Measurements from ENCODE around the gene CRIM1.

The CRIM1 gene

DNA sequence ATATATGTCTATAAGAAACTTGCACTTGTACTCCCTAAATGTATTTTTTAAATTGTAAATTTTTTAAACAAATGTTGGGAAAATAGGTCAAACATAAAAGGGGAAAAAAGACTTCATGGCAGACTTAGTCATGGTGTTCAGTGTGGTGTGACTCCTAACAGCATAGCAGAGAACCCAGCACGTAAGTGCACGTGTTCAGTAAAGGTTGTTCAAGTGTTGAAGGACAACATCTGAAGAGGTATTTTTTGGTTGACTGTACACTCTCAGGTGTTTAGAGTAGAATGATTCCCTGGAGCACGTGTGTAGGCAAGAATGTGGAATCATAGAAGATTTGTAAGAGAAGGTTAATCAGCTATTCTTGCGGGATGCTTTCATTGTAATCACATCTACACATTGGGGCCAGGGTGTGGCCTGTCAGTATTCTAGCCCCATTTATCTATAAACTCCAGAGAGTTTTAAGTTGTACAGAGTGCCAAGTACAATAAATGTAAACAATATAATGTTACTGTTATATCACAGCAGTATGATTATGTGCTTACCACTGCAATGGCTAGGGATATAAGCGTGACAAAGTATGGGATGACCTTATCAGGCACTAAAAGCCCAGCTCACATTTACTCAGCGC, 106.8 kb downstream of the CRIM1 start:
- no peak for DNase-seq

DNA sequence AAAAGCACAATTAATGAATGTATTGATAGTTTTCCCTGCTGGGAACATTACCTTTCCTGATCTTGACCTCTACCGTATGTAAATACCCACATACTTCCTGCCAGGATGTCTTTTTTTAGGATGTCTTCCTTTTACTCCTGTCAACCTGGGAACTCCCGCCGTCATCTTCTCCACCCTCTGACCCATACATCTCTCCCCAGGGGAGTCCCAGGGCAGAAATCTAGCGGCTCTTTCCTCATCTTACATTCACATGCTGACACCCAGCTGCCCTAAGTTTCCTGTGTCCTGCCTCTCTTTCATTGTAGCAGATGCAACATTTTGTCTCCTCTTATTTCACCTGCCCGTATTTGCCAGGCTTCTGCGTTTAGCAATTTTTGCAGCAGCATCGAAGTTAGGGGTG, 107.8 kb downstream of the CRIM1 start:
- DNase-seq, result no peak

DNA sequence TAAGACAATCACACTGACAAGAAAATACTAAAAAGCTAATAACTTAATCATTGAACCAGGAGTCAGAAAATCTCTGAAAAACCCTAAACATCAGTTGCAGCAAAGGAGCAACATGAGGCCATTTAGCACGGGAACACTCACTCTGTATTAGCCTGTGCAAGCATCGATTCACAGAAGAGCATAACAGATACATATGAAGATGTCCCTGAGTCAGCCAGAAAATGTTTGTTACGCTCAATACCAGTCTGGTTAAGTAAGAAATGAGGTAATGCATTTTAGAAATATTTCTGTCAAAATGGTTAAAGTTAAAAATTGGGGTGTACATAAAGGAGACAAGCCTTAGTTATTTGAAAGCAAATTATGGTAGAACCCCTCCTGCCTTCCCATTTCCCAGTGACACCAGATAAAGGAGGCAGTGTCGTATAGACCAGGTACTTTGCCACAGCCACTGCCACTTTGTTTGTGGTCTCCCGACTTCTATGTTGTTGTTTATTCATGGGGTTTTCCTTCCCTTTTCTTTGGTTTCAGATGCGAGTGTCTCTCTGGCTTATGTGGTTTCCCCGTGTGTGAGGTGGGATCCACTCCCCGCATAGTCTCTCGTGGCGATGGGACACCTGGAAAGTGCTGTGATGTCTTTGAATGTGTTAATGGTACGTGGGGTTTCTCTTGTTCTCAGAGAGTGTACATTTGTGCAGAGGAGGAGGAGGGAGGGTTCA, 108.6 kb downstream of the CRIM1 start:
- DNase-seq, result no peak

DNA sequence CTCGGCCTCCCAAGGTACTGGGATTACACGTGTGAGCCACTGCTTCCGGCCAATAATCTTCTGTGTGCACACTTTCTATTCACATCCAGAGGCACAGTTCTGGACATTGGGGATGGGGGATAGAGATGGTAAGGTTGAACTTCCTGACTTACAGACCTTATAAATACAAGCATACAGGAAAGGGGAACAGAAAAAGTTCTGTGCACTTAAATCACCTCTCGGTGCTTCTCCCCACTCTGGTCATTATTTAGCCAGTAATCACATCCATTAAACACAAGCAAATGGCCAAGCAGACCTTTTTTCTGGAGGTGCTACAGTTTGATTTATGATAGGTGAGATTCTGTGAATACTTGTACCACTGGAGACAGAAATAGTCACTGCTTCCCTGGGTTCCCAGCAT, 110.6 kb downstream of the CRIM1 start:
- DNase-seq, result no peak

DNA sequence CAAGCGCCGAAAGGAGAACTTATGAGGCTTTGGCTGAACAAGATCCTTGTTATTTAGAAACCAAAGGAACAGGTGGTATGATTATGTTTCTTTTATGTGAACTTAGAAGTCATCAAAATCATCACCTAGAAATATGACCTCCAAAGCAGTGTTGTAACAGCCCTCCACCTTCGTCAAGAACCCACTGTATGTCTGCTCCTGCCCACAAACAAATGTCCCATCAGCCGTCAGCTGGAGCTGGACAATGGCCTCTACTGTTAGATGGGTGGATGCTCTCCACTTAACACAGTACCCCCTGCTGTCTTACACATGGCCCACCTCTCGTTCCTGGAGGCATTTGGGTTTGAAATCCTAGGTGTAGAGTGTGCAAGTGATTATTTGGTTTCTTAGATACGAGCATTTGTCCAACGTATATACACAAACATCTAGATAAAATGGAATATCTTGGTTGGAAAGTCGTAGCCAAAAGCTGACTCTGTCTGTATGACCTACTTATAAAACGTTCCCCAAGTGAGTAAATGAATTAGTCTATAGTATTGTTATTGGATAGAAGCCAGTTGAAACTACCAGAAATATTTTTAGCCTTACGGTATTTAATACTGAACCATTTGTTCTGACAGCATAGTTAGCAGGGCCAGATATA, 113.0 kb downstream of the CRIM1 start:
- DNase-seq, result no peak

DNA sequence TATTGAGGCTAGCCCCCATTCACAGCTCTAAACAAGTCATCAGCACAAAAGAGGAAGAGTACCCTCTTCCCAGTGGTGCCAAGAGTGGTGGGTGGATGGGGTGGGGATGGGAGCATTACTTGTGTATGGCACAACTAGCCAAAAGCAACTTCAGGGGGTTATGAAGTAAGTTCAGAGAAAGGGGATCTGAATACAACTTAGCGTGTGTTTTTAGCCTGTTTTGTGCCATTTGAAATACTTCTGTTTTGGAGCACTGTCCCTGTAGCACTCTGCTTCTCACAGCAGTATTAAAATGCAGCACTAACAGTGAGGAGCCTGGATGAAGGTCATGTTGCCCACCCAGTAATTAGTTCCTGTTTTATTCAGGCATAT, 113.5 kb downstream of the CRIM1 start:
- no peak for DNase-seq

DNA sequence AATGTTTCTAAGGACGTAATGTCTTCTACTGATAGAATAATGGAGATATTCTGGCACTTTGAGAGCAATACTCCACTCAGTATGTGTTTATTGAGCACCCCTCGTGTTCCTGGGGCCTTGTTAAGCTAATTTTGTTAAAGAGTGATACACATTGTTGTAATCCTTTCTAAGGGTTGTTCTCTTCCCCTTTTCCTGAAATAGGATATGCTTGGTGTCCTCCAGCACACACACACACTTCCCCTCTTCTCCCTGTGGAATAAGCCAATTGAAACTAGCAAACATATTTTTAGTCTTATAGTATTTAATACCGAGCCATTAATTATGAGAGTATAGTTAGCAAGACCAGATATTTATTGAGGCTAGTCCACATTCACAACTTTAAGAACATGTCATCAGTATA, 114.1 kb downstream of the CRIM1 start:
- DNase-seq, result no peak

DNA sequence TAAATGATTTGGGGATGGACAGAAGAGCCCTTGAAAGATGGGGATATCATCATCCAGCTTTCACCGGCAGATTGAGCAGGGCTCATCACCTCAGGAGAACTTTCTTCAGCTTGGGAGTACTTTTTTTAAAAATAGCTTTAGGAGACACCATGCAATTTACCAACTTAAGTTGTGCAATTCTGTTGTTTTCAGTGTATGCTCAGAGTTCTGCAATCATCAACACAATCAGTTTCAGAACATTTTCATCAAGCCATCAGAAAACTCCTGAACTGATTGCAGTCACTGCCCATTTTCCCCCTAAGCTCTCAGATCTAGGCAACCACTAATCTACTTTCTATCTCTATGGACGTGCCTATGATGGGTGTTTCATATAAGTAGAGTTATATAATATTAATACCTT, 117.7 kb downstream of the CRIM1 start:
- no peak for DNase-seq

DNA sequence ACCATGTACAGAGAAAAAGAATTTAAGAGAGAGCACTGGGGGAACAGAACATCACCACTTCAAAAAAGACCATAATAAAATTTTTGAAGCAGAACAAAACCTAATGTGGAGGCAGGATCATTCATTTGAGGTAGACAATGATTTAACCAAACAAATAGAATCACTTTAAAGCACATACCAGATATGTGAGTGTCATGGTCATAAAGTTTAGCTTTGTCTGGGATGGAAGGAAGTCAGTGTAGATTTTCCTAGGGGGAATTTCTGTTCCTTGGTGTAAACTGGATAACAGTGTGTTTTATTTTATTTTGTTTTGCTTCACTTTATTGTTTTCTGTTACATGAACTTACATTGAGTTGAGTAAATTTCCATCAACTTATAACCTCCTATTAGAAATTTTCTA, 120.8 kb downstream of the CRIM1 start:
- no peak for DNase-seq

DNA sequence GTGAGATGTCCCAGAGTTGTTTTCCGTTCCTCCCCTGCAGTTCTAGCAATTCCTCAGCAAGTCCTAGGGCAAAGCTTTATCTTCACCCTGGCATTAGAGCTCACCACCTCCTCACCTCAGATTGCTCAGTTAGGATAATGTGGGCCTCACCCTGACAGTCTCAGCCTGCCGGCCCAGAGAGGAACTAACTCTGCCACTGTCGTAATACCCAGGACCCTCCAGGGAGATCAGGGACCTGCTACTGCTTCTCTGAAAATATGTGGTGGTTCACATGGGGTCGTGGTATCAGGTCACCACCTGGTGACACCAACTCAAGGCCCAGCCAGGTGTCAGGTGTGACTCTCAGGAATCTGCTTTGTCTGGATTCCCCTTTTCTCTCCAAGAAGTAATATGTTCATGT, 121.7 kb downstream of the CRIM1 start:
- DNase-seq, result no peak

DNA sequence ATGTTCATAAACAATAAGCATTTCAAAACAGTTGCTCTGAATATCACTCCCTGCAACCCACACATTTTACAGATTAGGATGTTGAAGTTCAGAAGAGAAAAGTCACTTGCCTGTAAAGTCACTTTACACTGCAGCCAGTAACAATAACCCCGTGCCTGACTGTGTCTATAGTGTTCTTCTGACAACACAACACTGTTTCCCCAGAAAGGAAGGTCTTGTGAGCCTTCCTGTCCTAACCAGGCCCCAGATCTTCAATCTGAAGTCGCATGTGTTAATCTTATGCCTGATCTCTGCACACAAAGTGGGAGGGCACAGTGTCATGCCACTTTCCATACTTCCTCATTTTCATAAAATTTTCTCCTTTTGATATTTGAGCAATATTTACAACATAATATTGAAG, 122.2 kb downstream of the CRIM1 start:
- no peak for DNase-seq

DNA sequence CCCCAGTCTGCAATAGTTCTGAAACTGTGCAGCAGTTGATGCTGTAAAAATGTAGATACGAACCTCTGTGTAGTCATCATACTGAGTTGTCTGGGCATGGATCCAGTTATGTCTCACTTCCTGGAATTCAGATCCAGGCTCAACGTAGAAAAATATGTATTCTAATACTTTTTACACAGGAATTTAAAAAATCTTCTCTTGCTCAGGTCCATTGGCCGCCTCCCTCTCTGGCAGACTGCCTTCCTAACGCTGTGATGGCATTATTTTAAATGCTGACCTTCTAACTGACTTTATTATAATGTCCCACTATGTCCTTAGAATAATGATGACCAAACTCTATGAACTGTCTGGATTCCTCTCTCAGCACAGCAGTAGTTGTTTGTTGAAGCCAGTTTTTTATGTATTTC, 122.8 kb downstream of the CRIM1 start:
- no peak for DNase-seq

DNA sequence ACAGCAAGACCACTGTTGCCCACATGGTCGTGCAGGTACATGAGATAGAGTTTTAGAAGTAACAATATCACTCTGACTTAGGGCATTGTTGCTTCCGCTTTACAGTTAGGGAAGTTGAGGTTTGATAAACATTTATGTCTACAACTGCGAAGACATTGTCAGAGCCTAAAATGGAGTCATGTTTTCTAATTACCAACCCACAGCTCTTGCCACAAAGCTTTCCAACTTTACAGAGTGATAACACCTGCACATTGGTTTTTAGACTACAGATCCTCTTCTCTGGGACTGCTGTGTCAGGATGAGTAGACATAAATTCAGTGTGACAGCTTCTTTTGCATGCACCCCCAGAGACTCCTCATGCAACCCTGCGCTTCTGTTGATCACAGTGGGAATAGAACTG, 123.4 kb downstream of the CRIM1 start:
- no peak for DNase-seq

DNA sequence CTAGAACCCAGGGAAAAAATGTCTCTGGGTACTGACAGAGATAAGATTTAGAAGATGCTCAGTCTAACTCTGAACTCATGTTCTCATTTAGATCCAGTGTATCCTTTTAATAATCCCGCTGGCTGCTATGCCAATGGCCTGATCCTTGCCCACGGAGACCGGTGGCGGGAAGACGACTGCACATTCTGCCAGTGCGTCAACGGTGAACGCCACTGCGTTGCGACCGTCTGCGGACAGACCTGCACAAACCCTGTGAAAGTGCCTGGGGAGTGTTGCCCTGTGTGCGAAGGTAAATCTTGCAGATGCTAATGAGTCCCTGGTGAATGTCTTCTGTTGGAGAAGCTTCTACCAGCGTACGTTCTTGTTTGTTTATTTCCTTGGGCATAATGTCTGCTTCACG, 123.8 kb downstream of the CRIM1 start:
- DNase-seq, result no peak

DNA sequence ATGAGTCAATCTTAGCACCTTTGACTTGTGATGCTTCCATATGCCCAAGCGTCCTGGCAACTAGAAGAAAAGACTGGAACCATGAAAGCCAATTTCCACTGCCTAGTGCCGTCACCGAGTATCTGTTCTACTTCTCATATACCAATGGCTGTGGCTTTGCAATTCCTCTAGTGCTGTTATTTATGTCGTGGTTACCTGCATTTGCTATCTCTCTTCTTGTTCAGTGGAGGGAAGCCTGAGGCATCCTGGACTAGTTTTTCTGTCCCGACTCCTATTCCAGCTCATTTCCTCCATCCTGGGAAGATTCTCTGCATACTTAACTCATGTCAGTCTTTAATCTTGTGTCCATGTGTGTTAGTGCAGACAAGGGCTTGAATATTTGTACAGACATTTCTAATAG, 124.5 kb downstream of the CRIM1 start:
- no peak for DNase-seq

DNA sequence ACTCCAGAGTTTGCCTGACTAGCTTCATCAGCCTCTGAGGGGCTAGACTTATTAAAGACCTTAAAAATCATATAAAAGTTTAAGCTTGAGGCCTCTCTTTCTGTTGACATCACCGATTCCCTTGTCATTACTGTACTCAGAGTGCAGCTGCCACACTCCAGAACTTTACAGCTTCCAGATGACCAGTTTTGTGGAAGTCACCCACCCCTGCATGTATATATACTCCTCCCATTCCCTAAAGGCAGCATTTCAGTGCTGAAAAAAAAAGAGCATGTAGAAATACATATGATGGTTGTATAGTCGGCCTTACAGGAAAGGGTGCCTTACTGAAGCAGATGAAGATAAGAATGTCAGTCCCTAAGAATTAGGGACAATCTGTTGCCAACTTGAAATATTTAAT, 125.1 kb downstream of the CRIM1 start:
- DNase-seq, result no peak

DNA sequence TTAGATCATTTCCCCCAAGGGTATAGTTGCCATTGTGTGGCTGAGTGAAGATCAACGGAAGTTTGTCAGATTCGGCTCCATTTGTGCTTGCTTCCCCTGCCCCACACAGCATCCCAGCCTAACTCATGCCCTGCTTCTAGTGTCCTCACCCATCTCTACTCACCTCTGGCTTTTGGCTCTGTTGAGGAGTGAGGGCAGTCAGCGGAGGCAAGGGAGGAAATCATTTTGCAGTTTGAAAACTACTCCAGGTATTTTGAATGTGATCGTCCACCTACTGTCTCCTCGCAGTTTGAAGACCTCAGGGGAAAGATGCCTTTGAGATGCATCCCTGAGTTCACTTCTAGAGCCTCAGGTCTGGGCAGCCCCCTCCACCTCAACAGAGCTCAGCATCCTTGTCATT, 126.1 kb downstream of the CRIM1 start:
- no peak for DNase-seq

DNA sequence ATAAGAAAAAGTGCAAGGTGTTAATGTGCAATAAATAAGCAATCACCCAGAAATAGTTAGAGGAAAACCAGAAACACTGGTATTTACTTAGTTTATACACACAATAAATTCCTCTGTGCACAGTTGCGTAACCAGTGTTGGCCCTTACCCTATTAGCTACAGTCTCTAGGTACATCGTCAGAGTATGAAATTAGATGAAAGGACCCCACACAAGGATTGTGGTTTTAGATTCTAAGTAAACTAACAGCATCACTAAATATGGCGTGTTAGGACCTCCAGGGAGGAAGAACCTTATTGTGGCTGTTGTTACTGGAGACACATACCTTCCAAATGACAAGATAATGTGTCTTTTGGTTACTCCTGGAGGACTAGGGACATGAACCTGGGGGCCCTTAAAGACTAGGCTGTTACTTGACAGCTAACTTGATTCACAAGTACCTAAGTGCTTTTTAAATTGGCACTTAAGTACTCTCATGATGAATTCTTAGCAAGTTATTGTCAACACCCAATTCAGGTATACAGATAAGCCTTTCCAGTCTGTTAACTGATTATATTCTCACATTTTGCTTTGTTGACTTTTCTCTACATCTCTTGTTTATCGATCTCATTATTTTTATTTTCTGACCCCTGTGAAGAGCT, 127.1 kb downstream of the CRIM1 start:
- no peak for DNase-seq

DNA sequence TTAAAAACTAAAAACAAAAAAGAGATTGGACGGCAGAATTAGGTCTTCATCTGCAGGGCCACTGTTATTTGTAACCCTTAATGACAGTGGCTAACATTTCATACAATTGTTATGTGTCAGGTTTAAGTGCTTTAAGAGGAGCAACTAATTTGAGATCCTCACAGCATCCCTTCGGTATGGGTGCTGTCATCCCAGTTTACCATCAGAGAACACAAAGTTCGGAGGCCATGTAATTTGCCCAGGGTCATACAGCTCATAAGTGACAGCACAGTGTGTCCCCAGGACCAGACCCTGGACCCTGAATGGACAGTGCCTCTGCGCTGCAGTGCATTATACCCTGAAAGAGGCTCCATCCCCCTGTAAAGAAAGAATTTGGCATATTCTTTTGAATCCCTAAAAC, 127.7 kb downstream of the CRIM1 start:
- DNase-seq, result no peak

DNA sequence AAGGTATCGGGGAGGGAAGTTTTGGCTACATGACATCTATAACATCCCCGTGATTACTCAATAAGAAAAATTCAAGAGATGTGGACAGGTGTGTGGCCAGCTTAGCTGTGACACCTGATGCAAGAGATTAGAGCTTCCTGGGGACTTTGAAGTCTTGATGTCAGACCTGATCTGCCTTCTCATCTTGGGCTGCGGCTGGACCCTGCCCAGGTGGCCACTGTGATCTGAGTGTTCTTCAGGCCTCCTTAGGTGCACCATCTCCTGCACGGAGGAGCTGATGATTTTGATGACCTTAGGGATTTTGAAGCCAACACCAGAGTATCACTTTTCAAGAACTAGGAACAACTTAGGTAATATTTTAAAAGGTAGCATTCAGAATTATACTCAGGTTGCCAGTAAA, 128.9 kb downstream of the CRIM1 start:
- no peak for DNase-seq

DNA sequence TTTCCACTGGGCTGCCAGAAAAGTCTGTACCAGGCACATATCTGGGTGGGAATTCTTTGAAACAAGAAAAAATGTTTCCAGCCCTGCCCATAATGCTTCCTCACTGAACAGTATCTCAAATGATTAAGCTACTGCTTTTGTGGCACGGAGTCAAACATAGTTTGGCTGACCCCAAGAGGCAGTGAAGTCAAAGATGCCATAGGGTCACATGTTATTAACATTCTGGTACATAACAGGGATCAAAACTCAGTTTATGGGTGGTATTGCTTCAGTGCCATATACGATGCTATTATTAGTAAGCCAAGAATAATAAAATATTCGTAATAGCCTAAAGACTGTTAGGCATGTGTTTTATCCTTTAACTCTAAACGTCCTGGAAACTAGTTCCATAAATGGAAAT, 129.9 kb downstream of the CRIM1 start:
- DNase-seq, result no peak

DNA sequence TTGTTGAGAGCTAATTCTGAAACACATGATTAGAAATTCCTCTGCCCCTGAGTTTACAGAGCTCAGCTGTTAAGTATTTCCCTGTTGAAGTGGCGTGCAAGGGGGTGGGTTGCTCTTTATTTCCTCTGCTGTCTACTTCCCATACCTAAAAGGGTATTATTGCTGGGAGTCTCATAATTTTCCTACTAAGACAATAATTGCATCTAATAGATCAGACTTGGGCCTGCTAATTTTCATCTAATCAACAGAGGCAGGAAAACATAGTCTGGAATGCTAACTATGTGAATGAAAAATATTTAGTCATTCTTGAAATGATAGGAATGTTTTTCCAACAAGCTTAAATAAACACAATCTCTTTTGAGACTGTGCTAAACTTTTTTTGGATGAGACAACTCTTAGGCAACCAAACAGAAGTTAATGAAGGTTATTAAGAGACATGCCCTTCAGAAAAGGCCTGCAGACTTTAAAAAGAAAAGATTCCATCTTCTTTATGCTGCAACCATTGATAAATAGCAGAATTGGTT, 131.0 kb downstream of the CRIM1 start:
- no peak for DNase-seq

DNA sequence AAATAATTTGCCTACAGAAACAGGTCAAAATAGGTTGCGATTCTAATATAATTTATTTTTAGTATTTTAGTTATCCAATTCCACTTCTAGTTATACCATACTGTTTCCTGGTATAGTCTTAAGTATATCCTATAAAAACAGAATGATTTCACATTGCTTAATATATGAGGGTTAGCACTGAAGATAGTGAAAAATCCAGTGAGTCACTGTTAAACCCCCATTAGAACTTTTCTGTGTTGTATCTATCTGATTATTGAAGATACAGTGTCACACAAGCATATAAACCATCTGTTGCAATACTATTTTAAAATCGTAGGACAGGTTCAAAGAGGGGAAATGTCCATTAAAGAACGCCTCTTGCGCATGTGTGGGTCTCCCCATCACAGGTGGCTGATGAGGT, 132.4 kb downstream of the CRIM1 start:
- DNase-seq, result no peak

DNA sequence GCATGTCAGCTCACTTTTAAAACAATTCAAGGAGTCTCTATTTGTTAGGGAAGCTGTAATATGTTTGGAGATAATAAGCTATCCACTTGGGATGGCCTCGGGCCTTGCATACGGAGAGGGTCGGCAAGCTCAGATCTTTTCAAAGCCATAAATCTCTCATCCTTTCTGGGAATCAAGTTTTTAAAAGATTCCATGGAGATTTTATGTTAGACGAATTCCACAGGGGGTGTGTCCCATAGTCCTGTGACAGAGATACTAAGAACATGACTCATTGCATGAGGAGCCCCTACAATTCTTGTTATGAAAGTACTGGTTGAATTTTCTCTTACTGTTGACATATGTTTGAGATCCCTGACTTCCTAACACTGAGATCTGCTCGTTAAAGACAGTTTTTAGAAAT, 133.7 kb downstream of the CRIM1 start:
- no peak for DNase-seq

All from NCI-H1694 (cell line).